ENCODE data around the gene MACROD2.

Gene MACROD2

GRCh38 chr20:16011056-16011455, 2015.7 kb downstream of the MACROD2 start:
- TF ChIP-seq FOXP2 (optimal IDR thresholded peaks at IDR 0.05; ENCODE audit: borderline replicate concordance, extremely low read depth, extremely low read length, insufficient read depth): no peak
- no peak for TF ChIP-seq POLR2AphosphoS5 (IDR thresholded peaks at IDR 0.05; ENCODE audit: low read depth, low read length)
- no peak for TF ChIP-seq TAF1 (IDR thresholded peaks at IDR 0.05; ENCODE audit: borderline replicate concordance, insufficient read depth, low read length)
- no peak for TF ChIP-seq SIN3A (IDR thresholded peaks at IDR 0.05; ENCODE audit: borderline replicate concordance, insufficient read depth, low read length)
- TF ChIP-seq REST (IDR thresholded peaks at IDR 0.05; ENCODE audit: insufficient read depth in 1 of 2, low read depth in 2 of 2, low read length in 2 of 2): no peak

GRCh38 chr20:16011519-16011918, 2016.2 kb downstream of the MACROD2 start:
- no peak for TF ChIP-seq REST (IDR thresholded peaks at IDR 0.05; ENCODE audit: insufficient read depth in 1 of 2, low read depth in 2 of 2, low read length in 2 of 2)
- no peak for TF ChIP-seq FOXP2 (optimal IDR thresholded peaks at IDR 0.05; ENCODE audit: borderline replicate concordance, extremely low read depth, extremely low read length, insufficient read depth)
- TF ChIP-seq TAF1 (IDR thresholded peaks at IDR 0.05; ENCODE audit: borderline replicate concordance, insufficient read depth, low read length): no peak
- TF ChIP-seq POLR2AphosphoS5 (IDR thresholded peaks at IDR 0.05; ENCODE audit: low read depth, low read length): no peak
- no peak for TF ChIP-seq SIN3A (IDR thresholded peaks at IDR 0.05; ENCODE audit: borderline replicate concordance, insufficient read depth, low read length)

- no peak for TF ChIP-seq FOXP2 (optimal IDR thresholded peaks at IDR 0.05; ENCODE audit: borderline replicate concordance, extremely low read depth, extremely low read length, insufficient read depth)
- no peak for TF ChIP-seq REST (IDR thresholded peaks at IDR 0.05; ENCODE audit: insufficient read depth in 1 of 2, low read depth in 2 of 2, low read length in 2 of 2)
- TF ChIP-seq TAF1 (IDR thresholded peaks at IDR 0.05; ENCODE audit: borderline replicate concordance, insufficient read depth, low read length): no peak
- TF ChIP-seq POLR2AphosphoS5 (IDR thresholded peaks at IDR 0.05; ENCODE audit: low read depth, low read length): no peak
- TF ChIP-seq SIN3A (IDR thresholded peaks at IDR 0.05; ENCODE audit: borderline replicate concordance, insufficient read depth, low read length): no peak
Measured at GRCh38 chr20:16013631-16014030, 2018.3 kb downstream of the MACROD2 start.

- TF ChIP-seq REST (IDR thresholded peaks at IDR 0.05; ENCODE audit: insufficient read depth in 1 of 2, low read depth in 2 of 2, low read length in 2 of 2) (no peak), SIN3A (IDR thresholded peaks at IDR 0.05; ENCODE audit: borderline replicate concordance, insufficient read depth, low read length) (no peak), FOXP2 (optimal IDR thresholded peaks at IDR 0.05; ENCODE audit: borderline replicate concordance, extremely low read depth, extremely low read length, insufficient read depth) (no peak), POLR2AphosphoS5 (IDR thresholded peaks at IDR 0.05; ENCODE audit: low read depth, low read length) (no peak), TAF1 (IDR thresholded peaks at IDR 0.05; ENCODE audit: borderline replicate concordance, insufficient read depth, low read length) (no peak)
Measured at GRCh38 chr20:16014436-16014835, 2019.1 kb downstream of the MACROD2 start.

- TF ChIP-seq SIN3A (IDR thresholded peaks at IDR 0.05; ENCODE audit: borderline replicate concordance, insufficient read depth, low read length) (no peak), POLR2AphosphoS5 (IDR thresholded peaks at IDR 0.05; ENCODE audit: low read depth, low read length) (no peak), TAF1 (IDR thresholded peaks at IDR 0.05; ENCODE audit: borderline replicate concordance, insufficient read depth, low read length) (no peak), REST (IDR thresholded peaks at IDR 0.05; ENCODE audit: insufficient read depth in 1 of 2, low read depth in 2 of 2, low read length in 2 of 2) (no peak)
Measured at GRCh38 chr20:16017656-16018055, 2022.3 kb downstream of the MACROD2 start.
